Uterus (tissue), 4 donors: ENCODE measurements around the gene STEAP2. TPM values are rescaled to one million over a fixed set of nuclear protein-coding genes. Genes with fewer than 3 reads are reported as not detected.
"Not testable (repeated sequence)": the region's sequence is repeated elsewhere in the genome, so short reads cannot be mapped to it uniquely, and the experiment has no call there.

ENCODE experiments used
- DNase-seq, 2 donors: peaks; one replicate each; pipeline ENCODE4 v3.0.0-alpha.2; 2019 to 2020
- H3K27ac ChIP-seq, 2 donors: fragments of 200-600 bp; sonication (generic); 1 replicate in 1 of 2; 2 replicates in 1 of 2; pipeline ENCODE4 v1.5.1; 2016 to 2018
- H3K27me3 ChIP-seq, 2 donors: fragments of 200-600 bp; sonication (generic); one replicate each; pipeline ENCODE4 v1.5.1; 2018 to 2019; ENCODE audit warnings: control low read depth in 1 of 2
- H3K36me3 ChIP-seq, 2 donors: fragments of 200-600 bp; sonication (generic); one replicate each; pipeline ENCODE4 v1.5.1; 2019; ENCODE audit warnings: control low read depth in 1 of 2
- H3K4me1 ChIP-seq, 2 donors: fragments of 200-600 bp; sonication (generic); one replicate each; pipeline ENCODE4 v1.5.1; 2018 to 2019; ENCODE audit warnings: control low read depth in 1 of 2
- H3K4me3 ChIP-seq, 2 donors: fragments of 200-600 bp; sonication (generic); 1 replicate in 1 of 2; 2 replicates in 1 of 2; pipeline ENCODE4 v1.5.1; 2018 to 2019; ENCODE audit warnings: mild to moderate bottlenecking in 1 of 2
- H3K9me3 ChIP-seq, 2 donors: fragments of 200-600 bp; sonication (generic); one replicate each; pipeline ENCODE4 v1.5.1; 2019; ENCODE audit warnings: control low read depth in 1 of 2
- CTCF ChIP-seq, 4 experiments: fragments of 200-600 bp in 2 of 4; fragments of 450-650 bp in 2 of 4; sonication (generic) in 2 of 4; IDR thresholded peaks; one replicate each; pipeline ENCODE4 v1.5.1; 2016 to 2019; ENCODE audit warnings: antibody characterized with exemption in 4 of 4, mild to moderate bottlenecking in 2 of 4, moderate library complexity in 1 of 4
- POLR2A ChIP-seq, 2 donors: fragments of 450-650 bp; IDR thresholded peaks; one replicate each; pipeline ENCODE4 v1.6.1; 2016; ENCODE audit warnings: antibody characterized with exemption in 2 of 2, mild to moderate bottlenecking in 1 of 2, moderate library complexity in 1 of 2
- intact Hi-C: fragments of 100-400 bp; cut with DNase I; formaldehyde crosslinking; loops from one replicate; pipeline ENCODE4 v1.15.1; 2023; ENCODE audit warnings: low total_unique reads
- total RNA-seq, 4 donors: library from RNA; depleted of rRNA in 3 of 4; stranded (reverse); fragments of >200 nt in 3 of 4; gene quantifications; one replicate each; pipeline versions ENCODE4 v1.1.0 to v1.2.4, GENCODE V29; 2014 to 2023
- donor health status: DM: yes; HTN: yes; CAD: no.

STEAP2 gene
- total RNA-seq, 4 donors from 2014 or later = 18.0 to 48.2 (median 31.2) TPM

DNA sequence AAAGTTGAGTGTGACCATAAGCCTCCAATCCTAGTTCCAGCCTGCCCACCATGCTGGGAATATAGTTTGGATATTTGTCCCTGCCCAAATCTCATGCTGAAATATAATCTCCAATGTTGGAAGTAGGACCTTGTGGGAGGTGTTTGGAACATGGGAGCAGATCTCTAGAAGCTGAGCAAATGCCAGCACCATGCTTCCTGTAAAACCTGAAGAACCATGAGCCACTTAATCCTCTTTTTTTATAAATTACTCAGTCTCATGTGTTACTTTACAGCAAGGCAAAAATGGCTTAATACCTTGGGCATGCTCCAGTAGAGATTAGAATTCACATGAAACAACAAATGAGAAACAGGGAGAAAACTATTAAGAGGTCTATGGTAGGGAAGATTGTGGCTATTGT is 30.1 kb upstream of the STEAP2 start:
- H3K27me3 ChIP-seq = no peaks in the 10 kb centered on the region
- TF ChIP-seq POLR2A (IDR thresholded peaks at IDR 0.05) = no peak
- no peak for TF ChIP-seq CTCF (IDR thresholded peaks at IDR 0.05)
- intact Hi-C loops = no loop called here

DNA sequence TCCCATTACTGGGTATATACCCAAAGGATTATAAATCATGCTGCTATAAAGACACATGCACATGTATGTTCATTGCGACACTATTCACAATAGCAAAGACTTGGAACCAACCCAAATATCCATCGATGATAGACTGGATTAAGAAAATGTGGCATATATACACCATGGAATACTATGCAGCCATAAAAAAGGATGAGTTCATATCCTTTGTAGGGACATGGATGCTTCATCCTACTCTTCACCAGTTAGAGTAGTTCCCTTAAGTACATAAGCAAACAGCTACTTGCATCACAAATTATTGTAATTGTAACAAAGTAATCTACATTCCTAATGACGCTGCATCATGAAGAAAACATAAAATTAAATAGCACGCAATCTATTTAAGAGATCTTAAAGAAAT is 25.2 kb upstream of the STEAP2 start:
- H3K27me3 ChIP-seq, H3K27ac ChIP-seq, H3K4me1 ChIP-seq, H3K9me3 ChIP-seq, H3K36me3 ChIP-seq, DNase-seq, H3K4me3 ChIP-seq, intact Hi-C loops: not testable (repeated sequence)

More for the DNA sequence above, 30.1 kb upstream of the STEAP2 start:
- Histone ChIP-seq H3K4me3 (no peak overlapping the region), H3K9me3 (no peaks in the 10 kb centered on the region), H3K4me1 (no peaks in the 10 kb centered on the region), H3K36me3 (no peaks in the 10 kb centered on the region), H3K27ac (no peak overlapping the region)
- no peak for DNase-seq

DNA sequence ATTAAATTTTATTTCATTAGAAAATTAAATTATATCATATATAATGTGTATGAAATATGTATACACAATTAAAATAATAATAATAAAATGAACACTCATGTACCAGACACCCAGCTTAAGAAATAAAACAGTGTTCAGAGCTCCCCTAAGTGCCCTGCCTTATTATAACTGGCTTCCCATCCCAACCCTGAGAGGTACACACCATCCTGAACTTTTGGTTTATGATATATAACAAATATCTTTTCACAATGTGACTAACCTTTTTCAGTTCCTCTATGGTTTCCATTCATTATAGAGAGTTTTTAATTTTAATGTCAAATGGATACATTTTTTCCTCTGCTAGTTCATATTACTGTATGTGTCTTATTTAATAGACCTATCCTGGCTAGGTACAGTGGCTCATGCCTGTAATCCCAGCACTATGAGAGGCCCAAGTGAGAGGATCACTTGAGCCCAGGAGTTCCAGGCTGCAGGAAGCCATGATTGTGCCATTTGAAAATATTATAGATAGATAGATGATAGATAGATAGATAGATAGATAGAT is 24.0 kb upstream of the STEAP2 start:
- Histone ChIP-seq H3K36me3 (no peaks in the 10 kb centered on the region), H3K27me3 (no peaks in the 10 kb centered on the region), H3K9me3 (no peaks in the 10 kb centered on the region), H3K4me1 (no peaks in the 10 kb centered on the region), H3K27ac (no peak overlapping the region), H3K4me3 (no peak overlapping the region)
- TF ChIP-seq POLR2A (IDR thresholded peaks at IDR 0.05) (no peak), CTCF (IDR thresholded peaks at IDR 0.05) (no peak)
- no peak for DNase-seq
- intact Hi-C loops = no loop called here

DNA sequence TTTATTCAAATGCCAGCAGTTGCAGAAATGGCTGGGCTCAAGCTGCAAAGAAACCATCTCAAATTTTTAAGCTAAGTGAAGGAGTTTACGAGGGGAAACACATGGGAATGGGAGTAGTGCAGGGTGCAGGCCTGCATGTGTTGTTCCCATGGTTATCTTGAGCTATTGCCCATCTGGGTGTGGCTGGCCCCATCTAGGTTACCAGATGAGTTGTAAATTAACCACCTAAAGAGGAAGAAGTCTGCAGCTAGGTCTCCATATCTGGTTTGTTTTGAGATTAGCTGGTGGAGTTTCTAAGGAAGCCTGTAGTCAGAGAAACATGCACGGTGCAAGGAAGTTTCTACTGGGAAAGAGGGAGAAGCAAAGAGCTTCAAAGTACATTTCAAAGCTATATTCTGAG is 23.3 kb upstream of the STEAP2 start:
- no peaks in the 10 kb centered on the region for H3K36me3 ChIP-seq
- intact Hi-C loops = no loop called here
- H3K9me3 ChIP-seq = no peaks in the 10 kb centered on the region
- no peaks in the 10 kb centered on the region for H3K4me1 ChIP-seq
- TF ChIP-seq POLR2A (IDR thresholded peaks at IDR 0.05) (no peak), CTCF (IDR thresholded peaks at IDR 0.05) (no peak)
- no peaks in the 10 kb centered on the region for H3K27me3 ChIP-seq
- no peak overlapping the region for H3K4me3 ChIP-seq
- no peak for DNase-seq
- H3K27ac ChIP-seq = no peak overlapping the region

DNA sequence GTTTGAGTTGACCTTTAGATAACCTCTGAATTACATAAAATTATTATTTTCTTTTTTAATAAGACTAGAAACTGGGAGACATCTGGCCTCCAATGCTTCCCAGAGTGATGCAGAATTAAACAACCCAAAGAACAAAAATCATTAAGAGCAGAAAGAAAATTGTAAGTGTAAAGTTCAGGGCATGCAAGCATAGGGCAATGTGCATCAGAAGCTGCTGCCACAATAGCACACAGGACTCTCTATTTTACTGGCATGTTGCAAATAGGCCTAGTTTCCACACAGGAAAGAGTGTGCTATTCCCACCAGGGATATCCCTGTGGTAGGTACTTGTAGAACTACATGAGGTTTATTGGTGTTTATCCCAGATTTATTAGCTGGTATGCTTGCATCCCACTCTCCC is 20.5 kb upstream of the STEAP2 start:
- Histone ChIP-seq H3K4me3 (no peak overlapping the region), H3K27ac (no peak overlapping the region), H3K27me3 (no peaks in the 10 kb centered on the region), H3K4me1 (no peaks in the 10 kb centered on the region), H3K9me3 (no peaks in the 10 kb centered on the region), H3K36me3 (no peaks in the 10 kb centered on the region)
- no peak for DNase-seq
- TF ChIP-seq CTCF (IDR thresholded peaks at IDR 0.05) (no peak), POLR2A (IDR thresholded peaks at IDR 0.05) (no peak)
- intact Hi-C loops = no loop called here

DNA sequence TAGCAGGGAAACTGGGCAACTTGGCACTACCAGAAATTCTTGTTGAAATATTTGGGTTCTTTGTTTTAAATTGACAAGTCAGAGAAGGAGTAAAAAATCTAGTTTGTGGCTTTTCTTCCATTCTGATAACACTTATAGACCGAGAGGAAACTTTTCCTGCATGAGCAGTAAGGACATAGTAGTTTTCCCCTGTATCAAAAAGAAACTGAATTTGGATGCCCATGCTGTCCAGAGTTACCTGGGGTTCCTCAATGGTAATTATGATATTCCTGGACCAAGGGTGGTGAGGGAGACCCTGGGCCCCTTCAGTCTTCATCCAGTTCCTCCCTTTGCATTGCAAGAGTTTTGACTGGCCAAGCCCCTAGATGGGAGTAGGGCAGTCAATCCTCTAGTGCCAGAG is 19.9 kb upstream of the STEAP2 start:
- no peaks in the 10 kb centered on the region for H3K4me1 ChIP-seq
- no peak overlapping the region for H3K27ac ChIP-seq
- no peaks in the 10 kb centered on the region for H3K9me3 ChIP-seq
- TF ChIP-seq POLR2A (IDR thresholded peaks at IDR 0.05) (no peak), CTCF (IDR thresholded peaks at IDR 0.05) (no peak)
- no peaks in the 10 kb centered on the region for H3K36me3 ChIP-seq
- intact Hi-C loops = no loop called here
- no peaks in the 10 kb centered on the region for H3K27me3 ChIP-seq
- H3K4me3 ChIP-seq = no peak overlapping the region
- no peak for DNase-seq
